MG63 (cell line): ENCODE measurements around the gene DKKL1. TPM values are rescaled to one million over a fixed set of nuclear protein-coding genes. Genes with fewer than 3 reads are reported as not detected.

Source experiments
- DNase-seq: peaks from one replicate; pipeline ENCODE4 v3.0.0-alpha.2; 2020
- H3K27me3 ChIP-seq: fragments of 250-450 bp; sonication (Bioruptor Pico); 2 replicates; pipeline ENCODE4 v1.5.1; 2020; ENCODE audit warnings: mild to moderate bottlenecking, moderate library complexity
- H3K36me3 ChIP-seq: fragments of 250-450 bp; sonication (Bioruptor Pico); 2 replicates; pipeline ENCODE4 v1.5.1; 2020; ENCODE audit warnings: mild to moderate bottlenecking, moderate library complexity
- H3K4me3 ChIP-seq: fragments of 250-450 bp; sonication (Bioruptor Pico); 2 replicates; pipeline ENCODE4 v1.5.1; 2020; ENCODE audit warnings: mild to moderate bottlenecking, moderate library complexity
- H3K9me3 ChIP-seq: fragments of 250-450 bp; sonication (Bioruptor Pico); 2 replicates; pipeline ENCODE4 v1.5.1; 2020; ENCODE audit warnings: mild to moderate bottlenecking, moderate library complexity
- total RNA-seq: library from RNA; depleted of rRNA; stranded (reverse); fragments of >200 nt; shearing (Covaris generic); gene quantifications from 2 replicates; pipeline ENCODE4 v1.2.3, GENCODE V29; 2014; ENCODE audit warnings: low replicate concordance; rRNA removed

Gene DKKL1
- total RNA-seq, 1 experiment from 2014 or later: not detected

DNA sequence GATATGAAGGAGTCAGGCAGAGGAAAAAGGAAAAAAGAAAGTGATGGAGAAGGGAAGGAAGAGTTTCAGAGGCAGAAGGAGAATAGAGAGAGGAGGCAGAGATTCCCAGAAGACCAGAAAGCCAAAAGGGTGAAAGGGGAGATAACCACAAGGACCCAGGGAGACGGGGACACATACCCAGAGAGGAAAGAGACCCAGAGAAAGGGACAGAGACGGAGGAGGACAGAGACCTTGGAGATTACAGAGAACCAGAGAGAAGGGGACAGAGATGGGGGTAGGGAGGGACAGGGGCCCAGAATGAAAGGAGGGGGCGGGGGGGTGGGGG lies 58.2 kb downstream of the DKKL1 start:
- Histone ChIP-seq H3K4me3 (no peak overlapping the region), H3K9me3 (no peaks in the 10 kb centered on the region), H3K36me3 (no peaks in the 10 kb centered on the region), H3K27me3 (peaks cover 60% of the 10 kb centered on the region)
- no peak for DNase-seq

DNA sequence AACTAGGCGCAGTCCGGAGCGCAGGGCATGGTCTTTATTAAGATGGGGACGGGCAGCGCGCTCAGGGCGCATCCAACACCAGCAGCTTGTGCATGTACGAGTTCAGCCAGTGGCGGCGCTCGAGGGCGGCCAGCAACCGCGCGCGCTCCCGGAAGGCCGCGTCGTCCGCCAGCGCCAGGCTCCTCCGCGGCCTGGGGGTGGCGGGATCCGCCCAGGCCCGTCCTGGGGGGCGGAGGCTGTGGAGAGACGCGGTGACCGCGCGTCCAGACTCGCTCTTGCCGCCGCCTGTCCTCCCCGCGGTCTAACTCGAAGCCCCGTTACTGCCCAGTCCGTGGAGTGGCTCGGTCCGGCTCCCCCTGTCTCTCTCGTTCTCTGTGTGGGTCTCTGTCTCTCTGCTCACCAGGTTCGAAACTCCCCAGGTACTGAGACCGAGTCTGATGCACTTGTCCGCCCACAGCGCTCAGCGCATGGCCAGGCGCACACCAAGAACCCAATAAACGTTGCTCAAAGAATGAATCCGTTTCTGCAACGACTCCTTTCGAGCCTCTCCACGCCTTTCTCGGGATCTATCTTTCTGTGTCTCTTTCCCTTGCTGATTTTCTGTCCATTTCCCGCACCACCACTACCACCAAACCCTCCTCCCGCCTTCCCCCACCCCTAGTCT lies 58.9 kb downstream of the DKKL1 start:
- DNase-seq: peak; percentile 55
- H3K36me3 ChIP-seq: no peaks in the 10 kb centered on the region
- peaks cover 66% of the 10 kb centered on the region for H3K27me3 ChIP-seq
- H3K4me3 ChIP-seq: no peak overlapping the region
- no peaks in the 10 kb centered on the region for H3K9me3 ChIP-seq

DNA sequence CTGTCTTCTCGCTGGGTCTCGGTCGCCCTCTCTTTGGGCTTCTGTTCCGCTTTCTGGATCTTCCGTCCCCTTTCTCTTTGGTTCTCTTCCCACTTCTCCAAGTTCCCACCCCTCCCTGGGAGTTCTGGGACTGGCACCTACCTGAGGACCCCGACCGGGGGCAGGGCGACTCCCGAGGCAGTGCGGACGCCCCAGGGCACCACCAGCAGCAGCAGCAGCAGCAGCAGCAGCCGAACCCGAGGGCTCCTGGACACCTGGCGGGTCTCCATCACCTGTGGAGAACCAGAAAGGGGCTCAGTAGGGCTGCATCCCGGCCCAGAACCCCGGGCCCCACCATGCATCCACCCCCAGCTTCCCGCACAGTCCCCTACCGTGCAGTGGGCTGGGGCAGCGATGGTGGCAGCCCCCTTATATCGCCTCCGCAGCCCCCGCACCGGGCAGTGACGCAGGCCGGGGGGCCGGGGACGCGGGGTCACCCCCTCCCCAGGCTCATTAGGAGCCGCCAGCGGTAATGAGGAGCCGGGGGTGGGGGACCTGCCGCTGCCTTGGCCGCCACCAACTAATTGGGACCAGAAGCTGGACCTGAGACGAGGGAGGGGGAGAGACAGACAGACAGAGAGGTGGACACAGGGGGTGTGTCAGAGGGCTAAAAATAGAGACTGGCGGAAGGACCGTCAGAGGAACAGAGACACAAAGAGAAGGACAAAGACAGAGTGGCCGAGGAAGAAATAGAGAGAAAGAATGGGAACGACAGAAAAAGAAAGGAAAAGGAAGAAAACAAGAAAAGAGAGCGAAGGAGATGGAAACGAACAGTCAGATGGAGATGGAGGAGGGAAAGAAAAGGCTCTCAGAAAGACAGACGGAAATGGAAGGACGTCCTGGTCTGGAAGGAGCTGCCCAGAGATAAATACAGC lies 59.7 kb downstream of the DKKL1 start, which contains the start of gene PTH2:
Gene PTH2 (minus strand): TSS at position 371 of the 914 bp plus-strand sequence. CDS start 102 bp downstream, at position 269.
- no peak for DNase-seq
- no peaks in the 10 kb centered on the region for H3K9me3 ChIP-seq
- no peak within 1 kb of the TSS for H3K4me3 ChIP-seq
- no peaks in the 10 kb centered on the region for H3K36me3 ChIP-seq
- peaks cover 73% of the 10 kb centered on the region for H3K27me3 ChIP-seq

DNA sequence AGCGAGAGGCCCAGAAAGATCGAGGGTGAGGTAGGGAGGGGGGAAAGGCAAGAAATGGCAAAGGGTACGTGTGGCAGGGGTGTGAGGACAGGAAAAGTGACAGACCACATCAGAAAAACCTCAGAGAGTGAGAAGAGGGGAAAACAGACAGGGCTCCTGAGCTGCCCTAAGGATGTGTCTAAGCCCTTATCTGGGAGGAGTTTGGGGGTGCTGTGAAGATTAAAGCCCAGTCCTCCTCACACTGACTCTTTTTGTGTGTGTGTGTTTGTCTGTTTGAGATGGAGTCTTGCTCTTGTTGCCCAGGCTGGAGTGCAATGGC lies 60.3 kb downstream of the DKKL1 start:
- no peak overlapping the region for H3K4me3 ChIP-seq
- peaks cover 79% of the 10 kb centered on the region for H3K27me3 ChIP-seq
- no peaks in the 10 kb centered on the region for H3K36me3 ChIP-seq
- H3K9me3 ChIP-seq: no peaks in the 10 kb centered on the region
- DNase-seq: no peak

Other genes with a start within 250 kb of the DKKL1 start
- gene LIN7B, start 249.5 kb upstream of the DKKL1 start, total RNA-seq: 12.3 and 20.4 TPM in 2 replicates
- 3.7 and 4.6 TPM in 2 replicates for gene C19orf73, start 244.7 kb upstream of the DKKL1 start, total RNA-seq
- 3.4 and 21.4 TPM in 2 replicates for gene PPFIA3, start 244.3 kb upstream of the DKKL1 start, total RNA-seq
- not detected in 2 replicates for gene HRC, start 208.5 kb upstream of the DKKL1 start, total RNA-seq
- gene TRPM4, start 206.1 kb upstream of the DKKL1 start, total RNA-seq: 7.9 and 8.4 TPM in 2 replicates
- gene SLC6A16, start 38.7 kb upstream of the DKKL1 start, total RNA-seq: not detected in 2 replicates
- gene CD37, start 28.5 kb upstream of the DKKL1 start, total RNA-seq: not detected in 2 replicates
- 13.5 and 14.6 TPM in 2 replicates for gene TEAD2, start 1.5 kb upstream of the DKKL1 start, total RNA-seq
- not detected in 2 replicates for gene KASH5, start 24.4 kb downstream of the DKKL1 start, total RNA-seq
- not detected in 2 replicates for gene PTH2, start 59.6 kb downstream of the DKKL1 start, total RNA-seq
- not detected in 2 replicates for gene GFY, start 61.5 kb downstream of the DKKL1 start, total RNA-seq
- not detected in 2 replicates for gene SLC17A7, start 77.7 kb downstream of the DKKL1 start, total RNA-seq
- 121 and 144 TPM in 2 replicates for gene PIH1D1, start 87.9 kb downstream of the DKKL1 start, total RNA-seq
- gene ALDH16A1, start 89.3 kb downstream of the DKKL1 start, total RNA-seq: 86.4 and 89.0 TPM in 2 replicates
- gene FLT3LG, start 110.3 kb downstream of the DKKL1 start, total RNA-seq: 0.25 and 5.0 TPM in 2 replicates
- 1,730 and 3,823 TPM in 2 replicates for gene RPL13A, start 123.7 kb downstream of the DKKL1 start, total RNA-seq
- gene RPS11, start 132.6 kb downstream of the DKKL1 start, total RNA-seq: 2,408 and 3,564 TPM in 2 replicates
- gene FCGRT, start 148.8 kb downstream of the DKKL1 start, total RNA-seq: 29.6 and 58.0 TPM in 2 replicates
- gene RCN3, start 164.1 kb downstream of the DKKL1 start, total RNA-seq: 131 and 183 TPM in 2 replicates
- gene NOSIP, start 216.7 kb downstream of the DKKL1 start, total RNA-seq: 46.1 and 109 TPM in 2 replicates
- gene PRRG2, start 217.4 kb downstream of the DKKL1 start, total RNA-seq: 0.20 TPM in 1 of 2 replicates, not detected in the other
- gene PRR12, start 227.3 kb downstream of the DKKL1 start, total RNA-seq: 1.2 and 1.8 TPM in 2 replicates